GM12875 (cell line): ENCODE results near the gene ATP8A2.
"Not testable (repeated sequence)": the region's sequence is repeated elsewhere in the genome, so short reads cannot be mapped to it uniquely, and the experiment has no call there.

Experiments used
- H3K4me3 ChIP-seq: one replicate; pipeline ENCODE4 v1.5.1; 2011; ENCODE audit warnings: low read depth, low read length, control low read depth
- CTCF ChIP-seq: IDR thresholded peaks from 2 replicates; pipeline ENCODE4 v1.5.1; 2011; ENCODE audit warnings: low read depth, mild to moderate bottlenecking, control low read depth, inconsistent platforms, low read length, moderate library complexity, borderline replicate concordance; ENCODE audit not compliant: insufficient read depth

ATP8A2 gene

GRCh38 chr13:26067601-26068000 lies 695.8 kb downstream of the ATP8A2 start:
- no peak overlapping the region for H3K4me3 ChIP-seq
- no peak for TF ChIP-seq CTCF

GRCh38 chr13:26068372-26068771 lies 696.6 kb downstream of the ATP8A2 start:
- H3K4me3 ChIP-seq = not testable (repeated sequence)

GRCh38 chr13:26069642-26070041 lies 697.9 kb downstream of the ATP8A2 start:
- H3K4me3 ChIP-seq = not testable (repeated sequence)

- no peak for TF ChIP-seq CTCF
- no peak overlapping the region for H3K4me3 ChIP-seq
These were observed 699.9 kb downstream of the ATP8A2 start for GRCh38 chr13:26071691-26072090.

- H3K4me3 ChIP-seq = not testable (repeated sequence)
These were observed 700.6 kb downstream of the ATP8A2 start for GRCh38 chr13:26072335-26072734.

GRCh38 chr13:26074706-26075105 lies 702.9 kb downstream of the ATP8A2 start:
- TF ChIP-seq CTCF = no peak
- no peak overlapping the region for H3K4me3 ChIP-seq
